Measurements from ENCODE around the gene CHST2.
A peak's percentile ranks its signal among the peaks of the same experiment; 100 is the strongest.
"Not testable (repeated sequence)": the region's sequence is repeated elsewhere in the genome, so short reads cannot be mapped to it uniquely, and the experiment has no call there.

The CHST2 gene

GRCh38 chr3:143119009-143119914 lies at the start of gene CHST2:
Gene CHST2, plus strand, starts transcription at chr3:143119771. Its CDS starts 1,046 bp downstream, at chr3:143120817.
- peak; percentile 80 for DNase-seq

GRCh38 chr3:143070977-143071551 lies 48.5 kb upstream of the CHST2 start:
- DNase-seq = no peak

- DNase-seq = no peak
Observed at GRCh38 chr3:143071776-143072175, 47.8 kb upstream of the CHST2 start.

- DNase-seq = not testable (repeated sequence)
Observed at GRCh38 chr3:143072298-143073020, 47.1 kb upstream of the CHST2 start.

- not testable (repeated sequence) for DNase-seq
Observed at GRCh38 chr3:143073541-143073940, 46.0 kb upstream of the CHST2 start.

- not testable (repeated sequence) for DNase-seq
Observed at GRCh38 chr3:143073983-143074382, 45.6 kb upstream of the CHST2 start.

GRCh38 chr3:143078883-143079282 lies 40.7 kb upstream of the CHST2 start:
- DNase-seq = no peak

- DNase-seq = no peak
Observed at GRCh38 chr3:143080196-143080595, 39.4 kb upstream of the CHST2 start.

- no peak for DNase-seq
Observed at GRCh38 chr3:143081365-143081764, 38.2 kb upstream of the CHST2 start.

- DNase-seq = no peak
Observed at GRCh38 chr3:143081844-143082778, 37.5 kb upstream of the CHST2 start.

- DNase-seq = no peak
Observed at GRCh38 chr3:143083781-143084180, 35.8 kb upstream of the CHST2 start.

GRCh38 chr3:143084856-143085731 lies 34.5 kb upstream of the CHST2 start:
- DNase-seq = no peak

- DNase-seq = no peak
Observed at GRCh38 chr3:143088835-143089234, 30.7 kb upstream of the CHST2 start.

- DNase-seq = no peak
Observed at GRCh38 chr3:143089965-143090364, 29.6 kb upstream of the CHST2 start.

- no peak for DNase-seq
Observed at GRCh38 chr3:143090486-143090885, 29.1 kb upstream of the CHST2 start.

- DNase-seq = no peak
Observed at GRCh38 chr3:143090976-143091837, 28.4 kb upstream of the CHST2 start.

- DNase-seq = no peak
Observed at GRCh38 chr3:143092191-143092590, 27.4 kb upstream of the CHST2 start.

GRCh38 chr3:143095813-143096212 lies 23.8 kb upstream of the CHST2 start:
- no peak for DNase-seq

GRCh38 chr3:143098032-143098764 lies 21.4 kb upstream of the CHST2 start:
- DNase-seq = no peak

- DNase-seq = no peak
Observed at GRCh38 chr3:143099210-143099609, 20.4 kb upstream of the CHST2 start.
